CD14-positive monocyte (primary cell): ENCODE measurements around the gene SDK1. TPM values are rescaled to one million over a fixed set of nuclear protein-coding genes. Genes with fewer than 3 reads are reported as not detected.

Experiments used
- DNase-seq, 3 donors: peaks; one replicate each; pipeline ENCODE4 v3.0.0-alpha.2; 2011 to 2022
- H2AFZ ChIP-seq: 2 replicates; pipeline ENCODE4 v1.6.0; 2012; ENCODE audit warnings: mild to moderate bottlenecking, low read depth, low read length, inconsistent platforms; ENCODE audit not compliant: insufficient read depth, poor library complexity, severe bottlenecking
- H3K27ac ChIP-seq, 2 donors: 1 replicate in 1 of 2; 2 replicates in 1 of 2; pipeline ENCODE4 v1.5.1; 2012 to 2013; ENCODE audit warnings: low read length in 2 of 2, control low read depth in 1 of 2, inconsistent platforms in 1 of 2, low read depth in 1 of 2, mild to moderate bottlenecking in 1 of 2
- H3K27me3 ChIP-seq, 2 donors: one replicate each; pipeline versions ENCODE4 v1.6.0 to v1.6.1; 2011 to 2013; ENCODE audit warnings: low read length in 2 of 2; ENCODE audit not compliant: control insufficient read depth in 2 of 2, insufficient read depth in 2 of 2
- H3K36me3 ChIP-seq, 2 donors: replicated peaks in 1 of 2; 1 replicate in 1 of 2; 2 replicates in 1 of 2; pipeline versions ENCODE4 v1.5.1 to v1.6.1; 2012 to 2013; ENCODE audit warnings: low read length in 2 of 2, control low read depth in 1 of 2, inconsistent platforms in 1 of 2, mild to moderate bottlenecking in 1 of 2; ENCODE audit not compliant: insufficient read depth in 2 of 2, control insufficient read depth in 1 of 2
- H3K4me1 ChIP-seq, 2 donors: 1 replicate in 1 of 2; 2 replicates in 1 of 2; pipeline versions ENCODE4 v1.5.1 to v1.6.1; 2012 to 2013; ENCODE audit warnings: low read length in 2 of 2, control low read depth in 1 of 2, inconsistent platforms in 1 of 2, mild to moderate bottlenecking in 1 of 2, moderate library complexity in 1 of 2; ENCODE audit not compliant: insufficient read depth in 2 of 2, control insufficient read depth in 1 of 2
- H3K4me2 ChIP-seq: replicated peaks from 2 replicates; pipeline ENCODE3; 2012; ENCODE audit warnings: low read length, moderate library complexity, mild to moderate bottlenecking; ENCODE audit not compliant: poor library complexity, severe bottlenecking; ENCODE audit errors: extremely low read depth
- H3K4me3 ChIP-seq, 3 experiments: fragments of 200-600 bp in 1 of 3; sonication (generic) in 1 of 3; replicated peaks in 1 of 3; 1 replicate in 2 of 3; 2 replicates in 1 of 3; pipeline ENCODE4 v1.5.1; 2011 to 2013; ENCODE audit warnings: low read length in 3 of 3, mild to moderate bottlenecking in 3 of 3, control low read depth in 2 of 3, low read depth in 2 of 3, inconsistent platforms in 1 of 3, moderate library complexity in 1 of 3
- H3K79me2 ChIP-seq: 2 replicates; pipeline ENCODE4 v1.6.0; 2012; ENCODE audit warnings: mild to moderate bottlenecking, control low read depth, inconsistent platforms, low read length, moderate library complexity; ENCODE audit not compliant: insufficient read depth
- H3K9ac ChIP-seq: 2 replicates; pipeline ENCODE4 v1.6.0; 2017; ENCODE audit warnings: low read length, mild to moderate bottlenecking; ENCODE audit not compliant: insufficient read depth, poor library complexity, severe bottlenecking
- H3K9me3 ChIP-seq, 2 donors: replicated peaks in 1 of 2; 1 replicate in 1 of 2; 2 replicates in 1 of 2; pipeline versions ENCODE4 v1.5.1 to v1.6.1; 2012 to 2013; ENCODE audit warnings: low read length in 2 of 2, control low read depth in 1 of 2; ENCODE audit not compliant: control insufficient read depth in 1 of 2, insufficient read depth in 1 of 2
- H4K20me1 ChIP-seq: 2 replicates; pipeline ENCODE4 v1.6.0; 2012; ENCODE audit warnings: mild to moderate bottlenecking, low read length, control low read depth, moderate library complexity; ENCODE audit not compliant: insufficient read depth
- H3K27ac Mint-ChIP-seq, 7 donors: one replicate each; pipeline ENCODE4 v1.8.0; 2020; ENCODE audit warnings: mild to moderate bottlenecking in 7 of 7, mixed read lengths in 7 of 7, moderate library complexity in 6 of 7, inconsistent platforms in 2 of 7
- H3K27me3 Mint-ChIP-seq, 3 donors: one replicate each; pipeline ENCODE4 v1.8.0; 2021 to 2022; ENCODE audit warnings: low read depth in 3 of 3, mild to moderate bottlenecking in 3 of 3, mixed read lengths in 3 of 3, moderate library complexity in 3 of 3, inconsistent platforms in 1 of 3
- H3K36me3 Mint-ChIP-seq, 2 donors: one replicate each; pipeline ENCODE4 v1.8.0; 2020; ENCODE audit warnings: mixed read lengths in 2 of 2, inconsistent platforms in 1 of 2, mild to moderate bottlenecking in 1 of 2
- H3K4me1 Mint-ChIP-seq: one replicate; pipeline ENCODE4 v1.8.0; 2020; ENCODE audit warnings: mild to moderate bottlenecking, mixed read lengths
- H3K4me3 Mint-ChIP-seq, 2 donors: one replicate each; pipeline ENCODE4 v1.8.0; 2020; ENCODE audit warnings: mild to moderate bottlenecking in 2 of 2, mixed read lengths in 2 of 2, moderate library complexity in 1 of 2
- H3K9me3 Mint-ChIP-seq, 7 donors: one replicate each; pipeline ENCODE4 v1.8.0; 2020 to 2022; ENCODE audit warnings: mixed read lengths in 7 of 7, mild to moderate bottlenecking in 6 of 7, moderate library complexity in 6 of 7, inconsistent platforms in 2 of 7
- CTCF ChIP-seq: fragments of 200-600 bp; IDR thresholded peaks from one replicate; pipeline ENCODE4 v1.8.0; 2022; ENCODE audit warnings: antibody characterized with exemption, mild to moderate bottlenecking
- WGBS: methylation state at CpG from one replicate; pipeline ENCODE4 v1.1.5; 2013; ENCODE audit warnings: missing lambda C conversion rate; ENCODE audit not compliant: insufficient coverage; 5-methylcytosine and 5-hydroxymethylcytosine counted together
- intact Hi-C, 2 donors: fragments of 100-400 bp; cut with micrococcal nuclease; formaldehyde crosslinking; loops; one replicate each; pipeline versions ENCODE4 v1.15.0 to v1.15.1; 2023
- polyA plus RNA-seq, 3 donors: library from polyadenylated mRNA; depleted of rRNA in 1 of 3; unstranded in 2 of 3; stranded (reverse) in 1 of 3; fragments of 300-500 nt in 2 of 3; fragments of >200 nt in 1 of 3; fragmentation: Illumina TruSeq in 2 of 3; gene quantifications; 1 replicate in 2 of 3; 2 replicates in 1 of 3; pipeline ENCODE4 v1.2.3, GENCODE V29; 2012 to 2021

SDK1 gene
- polyA plus RNA-seq, 3 donors, result 0.01 TPM; not detected in 2

GRCh38 chr7:4115442-4115841 lies 814.4 kb downstream of the SDK1 start:
- no peak overlapping the region for H3K27ac ChIP-seq
- TF ChIP-seq CTCF, result no peak
- H3K9ac ChIP-seq, result no peak overlapping the region
- no peak overlapping the region for H2AFZ ChIP-seq
- intact Hi-C loops, result no loop called here
- 100% methylated on average over 2 of the region's 7 CpGs for WGBS
- no peaks in the 10 kb centered on the region for H3K36me3 Mint-ChIP-seq
- H3K9me3 Mint-ChIP-seq, result peaks cover 7 to 37% (median 31%) of the 10 kb centered on the region in 7 donors
- peaks cover 0 to 1% of the 10 kb centered on the region in 2 donors for H3K4me1 ChIP-seq
- H3K79me2 ChIP-seq, result no peaks in the 10 kb centered on the region
- H3K27me3 ChIP-seq, result no peaks in the 10 kb centered on the region
- no peaks in the 10 kb centered on the region for H4K20me1 ChIP-seq
- DNase-seq, result no peak
- H3K4me2 ChIP-seq, result no peak overlapping the region
- H3K9me3 ChIP-seq, result peaks cover 14 to 38% of the 10 kb centered on the region in 2 donors
- H3K27me3 Mint-ChIP-seq, result no peaks in the 10 kb centered on the region
- no peak overlapping the region for H3K4me3 Mint-ChIP-seq
- H3K36me3 ChIP-seq, result no peaks in the 10 kb centered on the region
- H3K27ac Mint-ChIP-seq, result no peak overlapping the region
- H3K4me1 Mint-ChIP-seq, result no peaks in the 10 kb centered on the region
- H3K4me3 ChIP-seq, result no peak overlapping the region

GRCh38 chr7:4115941-4116610 lies 815.0 kb downstream of the SDK1 start:
- H2AFZ ChIP-seq, result no peak overlapping the region
- no peaks in the 10 kb centered on the region for H3K27me3 ChIP-seq
- Mint-ChIP-seq H3K4me3 (no peak overlapping the region), H3K27ac (no peak overlapping the region), H3K9me3 (peaks cover 7 to 42% (median 36%) of the 10 kb centered on the region in 7 donors), H3K4me1 (no peaks in the 10 kb centered on the region), H3K36me3 (no peaks in the 10 kb centered on the region), H3K27me3 (no peaks in the 10 kb centered on the region)
- no peaks in the 10 kb centered on the region for H3K79me2 ChIP-seq
- no peak for TF ChIP-seq CTCF
- no peak for DNase-seq
- H3K9ac ChIP-seq, result no peak overlapping the region
- H3K4me2 ChIP-seq, result no peak overlapping the region
- intact Hi-C loops, result no loop called here
- H3K9me3 ChIP-seq, result peaks cover 16 to 40% of the 10 kb centered on the region in 2 donors
- H3K27ac ChIP-seq, result no peak overlapping the region
- H3K36me3 ChIP-seq, result no peaks in the 10 kb centered on the region
- WGBS, result 86% methylated on average over 18 of the region's 19 CpGs
- no peak overlapping the region for H3K4me3 ChIP-seq
- H3K4me1 ChIP-seq, result no peaks in the 10 kb centered on the region
- H4K20me1 ChIP-seq, result no peaks in the 10 kb centered on the region
